ENCODE results near the gene PRRT1.
"Not testable (repeated sequence)": the region's sequence is repeated elsewhere in the genome, so short reads cannot be mapped to it uniquely, and the experiment has no call there.

PRRT1 gene

GRCh38 chr6:32120573-32121059, 31.1 kb downstream of the PRRT1 start:
- no peak for DNase-seq (ENCODE audit: low spot score)

DNA sequence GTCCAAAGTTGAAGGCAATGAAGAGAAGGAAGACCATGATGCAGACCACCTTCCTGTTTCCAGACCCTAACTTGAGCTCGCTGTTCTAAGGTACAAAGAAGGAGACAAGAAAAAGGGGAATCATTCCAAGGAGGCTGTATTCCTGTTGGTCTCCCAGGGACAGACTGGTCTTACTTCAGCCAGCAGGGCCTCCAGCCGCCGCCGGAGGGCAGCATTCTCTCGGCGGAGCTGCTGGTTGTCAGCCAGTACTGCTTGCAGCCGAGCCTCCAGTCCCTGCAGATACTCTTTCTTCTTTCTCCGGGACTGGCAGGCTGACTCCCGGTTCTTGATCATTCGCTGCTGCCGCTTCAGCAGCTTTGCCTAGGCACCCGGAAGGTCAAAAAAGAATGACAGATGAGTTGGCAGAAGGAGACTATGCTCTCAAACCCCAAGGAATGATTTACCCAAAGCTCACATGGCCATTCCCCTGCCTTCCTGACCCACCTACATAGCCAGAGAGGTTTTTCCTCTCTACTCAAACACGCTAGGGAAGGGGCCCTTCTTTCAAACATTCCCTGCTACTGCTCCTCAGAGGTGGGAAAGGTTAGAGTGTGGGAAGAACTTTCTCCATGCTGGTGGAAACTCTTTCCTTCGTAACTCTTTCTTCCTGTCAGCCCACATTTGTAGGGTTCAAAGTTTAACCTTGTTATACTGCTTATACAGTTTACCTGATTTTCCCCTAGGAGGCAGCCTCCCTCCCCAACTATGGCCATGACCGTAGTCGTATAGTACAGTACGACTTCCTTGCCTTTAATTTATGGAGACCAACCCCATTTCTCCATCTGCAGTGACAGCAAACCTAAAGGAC, 32.7 kb downstream of the PRRT1 start:
- peak; percentile 85 for DNase-seq (ENCODE audit: low spot score)

- no peak for DNase-seq (ENCODE audit: low spot score)
Observed at GRCh38 chr6:32117461-32117860, 34.3 kb downstream of the PRRT1 start.

GRCh38 chr6:32116674-32117073, 35.1 kb downstream of the PRRT1 start:
- DNase-seq (ENCODE audit: low spot score) = no peak

- no peak for DNase-seq (ENCODE audit: low spot score)
Observed at GRCh38 chr6:32115623-32116022, 36.1 kb downstream of the PRRT1 start.

DNA sequence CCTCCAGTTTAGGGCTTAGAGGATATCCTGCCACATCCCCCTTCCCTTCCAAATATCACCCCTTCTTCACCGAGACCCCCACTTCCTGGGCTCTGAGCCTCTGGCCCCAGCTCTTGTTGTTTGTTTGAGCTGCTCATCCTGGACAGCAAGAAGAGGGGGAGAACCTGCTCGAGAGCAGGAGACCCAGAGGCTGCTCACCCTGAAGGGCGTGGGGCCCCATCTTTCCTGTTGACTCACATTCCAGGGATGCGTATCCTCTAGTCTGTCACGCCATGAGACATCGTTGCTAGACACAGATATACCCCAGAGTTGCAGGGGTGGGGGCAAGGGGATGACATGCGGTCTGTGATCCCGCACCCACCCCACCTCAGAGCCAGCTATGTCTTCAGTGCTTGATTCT, 36.9 kb downstream of the PRRT1 start:
- DNase-seq (ENCODE audit: low spot score) = peak; percentile 81

DNA sequence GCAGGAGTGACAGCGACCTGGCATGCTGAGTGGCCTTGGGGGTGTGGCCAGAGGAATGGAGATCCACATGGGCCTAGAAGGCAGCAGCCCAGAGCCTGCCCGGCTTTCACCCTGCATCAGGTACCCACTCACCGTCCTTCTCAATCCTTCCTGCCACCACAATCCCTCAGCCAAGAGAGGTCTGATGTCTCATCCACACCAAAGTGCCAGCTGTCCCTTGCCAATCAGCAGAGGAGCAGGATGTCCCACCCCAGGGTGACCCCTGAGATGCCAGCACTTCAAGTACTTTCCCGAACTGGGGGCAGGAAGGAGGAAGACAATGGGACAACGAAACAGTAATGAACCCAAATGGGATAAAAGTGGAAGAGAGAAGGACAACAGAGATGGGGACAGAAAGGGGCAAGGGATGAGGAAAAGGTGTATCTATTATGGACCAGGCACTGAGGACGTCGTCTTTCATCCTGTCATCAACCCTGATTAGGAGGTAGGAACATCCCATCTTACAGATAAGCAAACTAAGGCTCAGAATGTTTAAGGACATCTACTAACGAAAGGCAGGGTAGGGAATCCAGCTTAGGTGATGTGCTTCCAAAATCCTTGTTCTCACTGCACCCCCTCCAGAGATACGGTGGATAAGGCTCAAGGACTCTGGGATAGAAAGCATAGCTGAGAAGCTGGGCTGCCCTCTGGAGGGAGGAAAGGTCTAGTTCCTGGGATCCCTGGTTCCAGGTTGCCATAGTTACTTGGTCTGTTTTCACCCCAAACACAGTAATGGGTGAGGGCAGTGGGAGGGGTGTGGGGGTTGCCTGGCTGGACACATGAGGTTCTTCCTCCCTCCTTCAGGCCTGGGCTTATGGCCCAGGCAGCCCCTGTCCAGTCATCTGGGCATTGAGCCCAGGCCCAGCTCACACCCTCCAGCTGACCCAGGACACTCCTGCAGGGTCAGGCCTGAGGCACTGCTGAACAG, 38.1 kb downstream of the PRRT1 start:
- DNase-seq (ENCODE audit: low spot score) = peak; percentile 97

GRCh38 chr6:32112431-32112980, 39.2 kb downstream of the PRRT1 start:
- DNase-seq (ENCODE audit: low spot score) = no peak

DNA sequence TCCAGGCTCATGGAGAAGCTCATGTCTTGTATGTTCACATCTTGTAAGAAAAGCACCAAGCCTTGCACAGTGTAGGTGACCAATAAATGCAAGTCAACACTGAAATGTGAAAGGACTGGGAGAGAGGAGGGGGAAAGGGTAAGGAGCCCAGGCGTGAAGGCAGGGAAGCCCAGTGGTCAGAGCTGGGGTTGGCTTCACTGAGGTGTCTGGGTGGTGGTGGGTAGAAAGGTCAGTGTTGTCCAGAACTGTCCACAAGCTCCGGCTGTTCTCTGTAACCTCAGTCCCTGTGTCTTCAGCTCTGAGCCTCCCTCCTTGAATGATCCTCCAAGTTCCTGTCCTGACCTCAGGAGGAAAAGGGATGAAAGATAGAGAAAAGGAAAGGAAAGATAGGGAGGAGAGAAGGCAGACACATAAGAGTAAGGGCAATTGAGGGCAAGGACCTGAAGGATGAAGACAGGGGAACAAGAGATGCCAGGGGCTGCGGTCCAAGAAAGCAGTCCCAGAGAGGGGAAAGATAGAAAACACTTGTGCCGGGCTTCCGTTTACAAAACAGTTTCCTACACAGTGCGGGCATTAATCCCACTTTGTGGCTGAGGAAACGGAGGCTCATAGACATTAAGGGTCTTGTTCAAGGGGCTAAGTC, 40.2 kb downstream of the PRRT1 start:
- no peak for DNase-seq (ENCODE audit: low spot score)

DNA sequence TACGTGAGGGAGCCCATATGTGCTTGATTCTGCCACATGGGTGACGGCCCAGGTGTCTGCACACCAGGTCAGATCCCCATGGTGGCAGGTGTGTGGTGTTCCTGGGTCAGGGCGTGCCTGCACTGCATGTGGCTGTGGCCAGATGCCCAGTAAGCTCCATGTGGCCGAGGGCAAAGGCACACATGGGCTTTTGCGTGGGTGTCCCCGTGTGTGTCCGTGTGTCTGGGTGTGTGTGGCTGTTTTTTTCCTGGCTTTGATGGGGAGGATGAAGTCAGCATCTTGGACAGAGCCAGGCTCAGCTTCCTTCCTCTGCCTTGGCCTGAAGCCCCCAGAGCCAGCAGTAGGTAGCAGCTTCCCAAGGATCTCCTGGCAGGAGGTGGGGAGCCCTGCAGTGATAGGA, 41.1 kb downstream of the PRRT1 start:
- no peak for DNase-seq (ENCODE audit: low spot score)

- DNase-seq (ENCODE audit: low spot score) = no peak
Observed at GRCh38 chr6:32109765-32110160, 42.0 kb downstream of the PRRT1 start.

DNA sequence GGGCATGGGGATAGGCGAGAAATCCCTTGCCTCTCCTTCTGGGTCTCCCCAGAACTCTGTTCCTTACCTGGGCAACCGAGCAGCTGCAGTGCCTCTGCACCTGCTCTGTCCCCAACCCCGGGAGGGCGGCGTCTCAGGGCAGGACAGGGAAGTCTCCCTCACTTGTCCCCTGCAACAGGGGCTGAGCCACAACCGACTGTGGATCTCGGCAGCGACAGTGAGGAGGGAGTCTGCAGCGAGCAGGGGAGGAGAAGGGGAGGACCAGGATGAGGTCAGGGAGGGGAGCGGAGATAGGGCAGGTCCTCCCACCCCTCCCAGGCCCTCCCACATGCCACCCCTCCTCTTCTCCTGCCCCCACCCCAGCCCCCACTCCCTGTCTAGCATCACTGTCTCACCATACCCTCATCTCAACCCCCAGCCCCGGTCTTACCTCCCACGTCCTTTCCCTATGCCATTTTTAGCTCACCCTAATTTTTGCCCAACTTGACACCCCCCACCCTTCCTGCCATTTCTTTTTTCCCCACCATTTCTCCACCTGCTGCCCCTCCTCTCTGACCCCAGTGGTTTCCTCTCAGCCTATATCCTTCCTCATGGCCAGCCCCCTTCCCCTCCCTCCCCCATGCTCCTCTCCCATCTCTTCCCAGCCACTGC, 42.5 kb downstream of the PRRT1 start, which contains the start of gene TNXB:
TSS of gene TNXB (minus strand) at position 225 of the 651 bp plus-strand sequence. CDS start 11,140 bp downstream, outside the sequence.
- no peak for DNase-seq (ENCODE audit: low spot score)

- no peak for DNase-seq (ENCODE audit: low spot score)
Observed at GRCh38 chr6:32108727-32109113, 43.0 kb downstream of the PRRT1 start.

DNA sequence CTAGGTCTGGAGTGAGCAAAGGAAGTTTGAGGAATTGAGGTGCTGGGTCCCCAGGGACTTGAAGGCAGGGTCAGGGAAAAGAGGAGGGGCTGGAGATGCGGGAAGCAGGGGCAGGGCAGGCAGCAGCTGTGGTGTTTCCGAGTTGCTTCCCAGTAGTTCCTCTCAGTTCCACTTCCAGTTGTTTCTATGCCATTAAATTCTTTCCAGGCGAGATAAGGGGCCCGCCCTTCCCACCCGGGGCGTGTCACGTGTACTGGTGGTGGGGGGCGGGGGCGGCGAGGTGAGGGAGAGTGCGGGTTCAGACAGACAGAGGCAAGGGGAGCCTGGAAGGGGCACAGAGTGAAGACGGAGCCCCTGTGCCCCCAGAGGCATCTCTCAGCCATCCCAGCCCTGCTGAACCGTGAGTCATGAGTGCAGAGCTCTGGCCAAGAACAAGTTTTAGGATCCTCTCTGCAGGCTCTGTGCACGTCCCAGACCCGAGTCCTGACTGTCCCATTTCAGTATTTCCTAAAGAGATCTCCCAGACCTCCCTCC, 43.6 kb downstream of the PRRT1 start:
- peak; percentile 75 for DNase-seq (ENCODE audit: low spot score)

GRCh38 chr6:32107406-32107805, 44.3 kb downstream of the PRRT1 start:
- no peak for DNase-seq (ENCODE audit: low spot score)

GRCh38 chr6:32105433-32105832, 46.3 kb downstream of the PRRT1 start:
- peak; percentile 48 for DNase-seq (ENCODE audit: low spot score)

DNA sequence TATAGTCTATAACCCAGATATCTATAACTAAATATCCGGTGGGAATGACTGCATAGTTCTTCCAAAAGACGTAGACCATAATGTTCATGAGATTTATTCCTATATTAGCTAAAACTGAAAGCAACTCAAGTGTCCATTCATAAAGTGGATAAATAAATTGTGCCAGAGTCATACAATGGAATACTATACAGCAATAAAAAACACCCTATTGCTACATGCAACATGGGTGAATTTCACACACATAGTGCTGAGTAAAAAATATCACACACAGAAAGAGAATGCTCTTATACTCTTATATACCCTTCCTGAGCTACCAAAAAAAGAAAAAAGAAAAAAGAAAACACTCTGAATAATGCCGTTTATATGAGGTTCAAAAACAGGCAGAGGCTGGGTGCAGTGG, 49.5 kb downstream of the PRRT1 start:
- DNase-seq (ENCODE audit: low spot score) = no peak

DNA sequence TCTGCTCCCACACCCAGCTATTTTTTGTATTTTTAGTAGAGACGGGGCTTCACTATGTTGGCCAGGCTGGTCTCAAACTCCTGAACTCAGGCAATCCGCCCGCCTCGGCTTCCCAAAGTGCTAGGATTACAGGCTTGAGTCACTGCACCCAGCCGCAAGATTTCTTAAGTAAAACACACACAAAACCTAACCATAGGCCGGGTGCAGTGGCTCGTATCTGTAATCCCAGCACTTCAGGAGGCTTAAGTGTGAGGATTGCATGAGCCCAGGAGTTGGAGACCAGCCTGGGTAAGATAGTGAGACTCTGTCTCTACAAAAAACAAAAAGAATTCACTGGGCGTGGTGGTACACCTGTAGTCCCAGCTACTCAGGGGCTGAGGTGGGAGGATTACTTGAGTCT, 51.5 kb downstream of the PRRT1 start:
- DNase-seq (ENCODE audit: low spot score) = not testable (repeated sequence)

Measured in AG08395 (cell line).